ENCODE measurements around the gene SUFU.
A peak's percentile ranks its signal among the peaks of the same experiment; 100 is the strongest.

SUFU gene

DNA sequence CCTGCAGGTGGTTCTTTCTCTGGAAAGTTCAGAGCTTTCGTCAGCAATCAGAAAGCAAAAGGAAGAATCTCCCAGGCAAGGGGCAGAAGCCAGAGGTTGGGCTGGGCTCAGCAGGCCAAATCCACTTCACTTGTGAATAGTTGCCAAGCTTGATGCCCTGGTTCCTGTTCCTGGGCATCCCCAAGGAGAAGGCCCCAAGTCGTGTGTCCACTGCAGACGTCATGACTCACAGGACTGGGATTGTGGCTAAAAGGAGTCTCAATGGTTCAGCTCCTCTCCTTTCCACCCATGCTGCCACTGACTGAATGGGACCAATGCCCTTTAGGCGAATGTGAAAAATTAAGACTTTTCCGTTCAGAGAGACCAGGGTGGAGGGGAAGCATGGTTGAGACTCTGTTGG, 101.9 kb downstream of the SUFU start:
- H3K4me3 ChIP-seq (ENCODE audit: low read depth, low read length): no peak overlapping the region
- DNase-seq (ENCODE audit: low read depth): no peak
- no peak for TF ChIP-seq CTCF (IDR thresholded peaks at IDR 0.05; ENCODE audit: insufficient read depth, low read depth, low read length, missing control alignments)

GRCh38 chr10:102608487-102608886, 104.7 kb downstream of the SUFU start:
- no peak overlapping the region for H3K4me3 ChIP-seq (ENCODE audit: low read depth, low read length)
- DNase-seq (ENCODE audit: low read depth): peak; percentile 68
- TF ChIP-seq CTCF (IDR thresholded peaks at IDR 0.05; ENCODE audit: insufficient read depth, low read depth, low read length, missing control alignments): peak; percentile 40

DNA sequence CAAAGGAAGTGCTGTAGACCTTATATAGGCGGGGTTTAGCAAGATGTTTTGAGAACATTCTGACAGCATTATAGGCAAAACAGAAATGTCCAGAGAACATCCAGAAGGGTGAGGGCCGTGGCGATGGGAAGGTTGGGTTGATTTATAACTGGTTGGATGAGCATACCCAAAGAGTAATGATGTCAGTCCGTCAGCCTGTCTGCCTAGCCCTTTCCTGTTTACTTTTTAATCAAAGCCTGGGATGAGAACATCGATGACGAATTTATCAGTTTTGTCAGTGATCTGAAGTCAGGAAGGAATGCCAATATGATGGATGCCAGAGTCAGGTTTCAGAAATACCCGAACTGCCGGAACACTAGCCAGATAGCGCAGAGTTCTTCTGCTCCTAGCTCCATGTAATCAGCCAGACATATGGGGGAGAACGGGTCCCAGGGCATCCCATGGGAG, 106.7 kb downstream of the SUFU start:
- TF ChIP-seq CTCF (IDR thresholded peaks at IDR 0.05; ENCODE audit: insufficient read depth, low read depth, low read length, missing control alignments): no peak
- no peak overlapping the region for H3K4me3 ChIP-seq (ENCODE audit: low read depth, low read length)
- DNase-seq (ENCODE audit: low read depth): no peak

DNA sequence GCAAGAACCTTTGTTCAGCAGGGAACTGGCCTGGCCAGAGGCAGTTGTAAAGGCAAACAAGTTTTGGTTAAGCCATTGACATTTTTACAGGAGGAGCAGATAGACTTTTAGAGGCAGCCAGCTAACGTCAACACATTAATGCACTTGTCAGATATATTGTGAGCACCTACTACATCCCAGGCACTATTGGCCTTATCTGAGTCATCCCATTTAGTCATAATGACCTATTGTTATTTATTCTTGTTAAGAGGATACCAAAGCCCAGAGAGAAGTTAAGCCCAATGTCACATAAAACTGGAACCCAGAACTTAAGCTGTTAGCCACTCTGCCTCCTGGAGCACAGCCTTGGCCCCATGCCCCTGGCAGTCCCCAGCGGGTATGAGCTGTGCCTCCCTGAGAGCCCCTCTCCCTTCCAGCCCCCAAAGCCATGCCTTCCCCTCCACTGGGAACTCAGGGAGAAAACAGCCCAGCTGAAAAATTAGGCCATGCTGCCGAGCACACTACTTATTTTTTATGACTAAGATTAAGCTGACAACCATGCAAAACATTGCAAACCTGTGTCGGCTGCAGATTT, 107.8 kb downstream of the SUFU start:
- no peak for DNase-seq (ENCODE audit: low read depth)
- H3K4me3 ChIP-seq (ENCODE audit: low read depth, low read length): no peak overlapping the region
- no peak for TF ChIP-seq CTCF (IDR thresholded peaks at IDR 0.05; ENCODE audit: insufficient read depth, low read depth, low read length, missing control alignments)

GRCh38 chr10:102612964-102613275, 109.1 kb downstream of the SUFU start:
- DNase-seq (ENCODE audit: low read depth): no peak
- no peak for TF ChIP-seq CTCF (IDR thresholded peaks at IDR 0.05; ENCODE audit: insufficient read depth, low read depth, low read length, missing control alignments)

DNA sequence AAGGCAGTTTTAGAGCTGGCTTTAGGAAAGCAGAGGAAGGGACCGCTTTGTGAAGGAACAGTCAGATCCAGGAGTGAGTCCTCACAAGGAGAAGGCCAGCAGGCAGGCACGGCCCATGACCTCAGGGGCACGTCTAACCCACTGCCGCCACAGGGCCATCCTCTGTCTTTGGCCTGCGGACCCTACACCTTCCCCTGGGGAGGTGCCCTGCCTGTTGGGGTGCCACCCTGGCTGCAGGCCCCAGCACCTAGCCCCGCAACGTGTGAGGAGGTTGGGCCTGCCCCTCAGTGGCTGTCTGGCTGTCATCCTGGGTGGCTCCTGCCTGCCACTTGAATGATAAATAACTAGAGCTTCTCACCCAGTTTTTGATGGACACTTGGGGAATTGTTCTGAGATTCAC, 109.5 kb downstream of the SUFU start:
- DNase-seq (ENCODE audit: low read depth): no peak

More at GRCh38 chr10:102612964-102613275, 109.1 kb downstream of the SUFU start:
- no peak overlapping the region for H3K4me3 ChIP-seq (ENCODE audit: low read depth, low read length)

More for the DNA sequence above, 109.5 kb downstream of the SUFU start:
- H3K4me3 ChIP-seq (ENCODE audit: low read depth, low read length): no peak overlapping the region
- TF ChIP-seq CTCF (IDR thresholded peaks at IDR 0.05; ENCODE audit: insufficient read depth, low read depth, low read length, missing control alignments): no peak
